ENCODE data around the gene BSCL2.
"Not testable (repeated sequence)": the region's sequence is repeated elsewhere in the genome, so short reads cannot be mapped to it uniquely, and the experiment has no call there.

The BSCL2 gene

GRCh38 chr11:62716816-62717215 lies 9.6 kb upstream of the BSCL2 start:
- DNase-seq, result no peak

- DNase-seq, result no peak
Observed at GRCh38 chr11:62716206-62716605, 9.0 kb upstream of the BSCL2 start.

- DNase-seq, result no peak
Observed at GRCh38 chr11:62715150-62716130, 8.2 kb upstream of the BSCL2 start.

- DNase-seq, result no peak
Observed at GRCh38 chr11:62713343-62713742, 6.1 kb upstream of the BSCL2 start.

GRCh38 chr11:62712861-62713260 lies 5.6 kb upstream of the BSCL2 start:
- no peak for DNase-seq

- DNase-seq, result no peak
Observed at GRCh38 chr11:62712276-62712812, 5.1 kb upstream of the BSCL2 start.

GRCh38 chr11:62710001-62710345 lies 2.7 kb upstream of the BSCL2 start:
- no peak for DNase-seq

- peak; percentile 99 for DNase-seq
Observed at GRCh38 chr11:62709247-62710000, 2.2 kb upstream of the BSCL2 start.

GRCh38 chr11:62708793-62709192 lies 1.6 kb upstream of the BSCL2 start:
- no peak for DNase-seq

- DNase-seq, result no peak
Observed at GRCh38 chr11:62708392-62708791, 1.2 kb upstream of the BSCL2 start.

- DNase-seq, result no peak
Observed at GRCh38 chr11:62706850-62707247, 375 bp downstream of the BSCL2 start.

- peak; percentile 97 for DNase-seq
Observed at GRCh38 chr11:62705880-62706849, 1.1 kb downstream of the BSCL2 start.

- DNase-seq, result peak; percentile 51
Observed at GRCh38 chr11:62705413-62705812, 1.8 kb downstream of the BSCL2 start.

GRCh38 chr11:62703921-62704320 lies 3.3 kb downstream of the BSCL2 start:
- not testable (repeated sequence) for DNase-seq

- no peak for DNase-seq
Observed at GRCh38 chr11:62702246-62702645, 5.0 kb downstream of the BSCL2 start.

- DNase-seq, result peak; percentile 28
Observed at GRCh38 chr11:62694455-62695167, 12.6 kb downstream of the BSCL2 start.

GRCh38 chr11:62693624-62694023 lies 13.6 kb downstream of the BSCL2 start:
- DNase-seq, result not testable (repeated sequence)

GRCh38 chr11:62689421-62690183 lies 17.6 kb downstream of the BSCL2 start, which contains the start of gene LRRN4CL:
Gene LRRN4CL, minus strand, starts transcription at chr11:62689530. Its CDS starts 1,022 bp downstream, at chr11:62688508.
- DNase-seq, result peak; percentile 45

- no peak for DNase-seq
Observed at GRCh38 chr11:62688491-62688890, 18.7 kb downstream of the BSCL2 start.

- no peak for DNase-seq
Observed at GRCh38 chr11:62687508-62688396, 19.5 kb downstream of the BSCL2 start.

Measured in NCI-H2171 treated with DMSO at 0.1 percent for 48 hours (cell line).